Tibial artery (tissue), 4 donors: ENCODE measurements around the gene MBNL2.

Experiments used
- DNase-seq, 2 donors: peaks; one replicate each; pipeline ENCODE4 v3.0.0-alpha.2; 2019
- H3K27ac ChIP-seq, 2 donors: fragments of 200-600 bp; sonication (generic) in 1 of 2; 1 replicate in 1 of 2; 2 replicates in 1 of 2; pipeline ENCODE4 v1.5.1; 2018 to 2019; ENCODE audit warnings: mild to moderate bottlenecking in 1 of 2
- H3K27me3 ChIP-seq, 2 donors: fragments of 200-600 bp; sonication (generic) in 1 of 2; one replicate each; pipeline versions ENCODE4 v1.5.1 to v1.6.0; 2016 to 2019
- H3K36me3 ChIP-seq, 3 donors: fragments of 200-600 bp; sonication (generic) in 2 of 3; one replicate each; pipeline ENCODE4 v1.5.1; 2016 to 2019; ENCODE audit warnings: mild to moderate bottlenecking in 2 of 3
- H3K4me1 ChIP-seq, 4 donors: fragments of 200-600 bp; sonication (generic) in 2 of 4; 1 replicate in 3 of 4; 2 replicates in 1 of 4; pipeline ENCODE4 v1.5.1; 2016 to 2019
- H3K4me3 ChIP-seq, 2 donors: fragments of 200-600 bp; sonication (generic) in 1 of 2; 1 replicate in 1 of 2; 2 replicates in 1 of 2; pipeline ENCODE4 v1.5.1; 2018 to 2019; ENCODE audit warnings: mild to moderate bottlenecking in 2 of 2
- H3K9me3 ChIP-seq, 3 donors: fragments of 200-600 bp; sonication (generic) in 1 of 3; one replicate each; pipeline ENCODE4 v1.5.1; 2016 to 2019
- CTCF ChIP-seq, 2 experiments: fragments of 200-600 bp in 1 of 2; fragments of 450-650 bp in 1 of 2; IDR thresholded peaks; one replicate each; pipeline ENCODE4 v1.5.1; 2017 to 2019; ENCODE audit warnings: antibody characterized with exemption in 2 of 2, mild to moderate bottlenecking in 1 of 2, moderate library complexity in 1 of 2
- intact Hi-C: fragments of 100-400 bp; cut with DNase I; formaldehyde crosslinking; loops from one replicate; pipeline ENCODE4 v1.15.0; 2023; ENCODE audit warnings: low total_unique reads

The MBNL2 gene

GRCh38 chr13:97318532-97318931 is 96.4 kb downstream of the MBNL2 start:
- peak overlapping the region in 1 of 2 donors; percentile 17 for H3K27ac ChIP-seq
- TF ChIP-seq CTCF (IDR thresholded peaks at IDR 0.05) = no peak
- no peaks in the 10 kb centered on the region for H3K36me3 ChIP-seq
- H3K4me3 ChIP-seq = no peak overlapping the region
- H3K27me3 ChIP-seq = no peaks in the 10 kb centered on the region
- H3K9me3 ChIP-seq = no peaks in the 10 kb centered on the region
- DNase-seq = no peak
- peaks cover 0 to 81% (median 36%) of the 10 kb centered on the region in 4 donors for H3K4me1 ChIP-seq
- intact Hi-C loops = no loop called here

- Histone ChIP-seq H3K4me3 (no peak overlapping the region), H3K27ac (peak overlapping the region in 1 of 2 donors; percentile 17), H3K36me3 (no peaks in the 10 kb centered on the region), H3K4me1 (peaks cover 0 to 80% (median 35%) of the 10 kb centered on the region in 4 donors), H3K27me3 (no peaks in the 10 kb centered on the region), H3K9me3 (no peaks in the 10 kb centered on the region)
- no peak for DNase-seq
- TF ChIP-seq CTCF (IDR thresholded peaks at IDR 0.05) = no peak
- intact Hi-C loops = no loop called here
Observed at GRCh38 chr13:97319113-97319720, 97.1 kb downstream of the MBNL2 start.

GRCh38 chr13:97321101-97321500 is 99.0 kb downstream of the MBNL2 start:
- Histone ChIP-seq H3K4me1 (peaks cover 0 to 76% (median 30%) of the 10 kb centered on the region in 4 donors), H3K4me3 (no peak overlapping the region), H3K27ac (peak overlapping the region in 1 of 2 donors; percentile 29), H3K9me3 (no peaks in the 10 kb centered on the region), H3K27me3 (no peaks in the 10 kb centered on the region), H3K36me3 (no peaks in the 10 kb centered on the region)
- intact Hi-C loops = no loop called here
- no peak for TF ChIP-seq CTCF (IDR thresholded peaks at IDR 0.05)
- DNase-seq = no peak

- H3K4me1 ChIP-seq = peaks cover 0 to 76% (median 27%) of the 10 kb centered on the region in 4 donors
Observed at GRCh38 chr13:97321616-97322321, 99.6 kb downstream of the MBNL2 start.

GRCh38 chr13:97322740-97323342 is 100.7 kb downstream of the MBNL2 start:
- intact Hi-C loops = no loop called here
- H3K4me3 ChIP-seq = no peak overlapping the region
- H3K27me3 ChIP-seq = no peaks in the 10 kb centered on the region
- no peak for DNase-seq
- no peaks in the 10 kb centered on the region for H3K36me3 ChIP-seq
- TF ChIP-seq CTCF (IDR thresholded peaks at IDR 0.05) = no peak
- no peak overlapping the region for H3K27ac ChIP-seq
- no peaks in the 10 kb centered on the region for H3K9me3 ChIP-seq
- peaks cover 0 to 81% (median 24%) of the 10 kb centered on the region in 4 donors for H3K4me1 ChIP-seq

More at GRCh38 chr13:97321616-97322321, 99.6 kb downstream of the MBNL2 start:
- Histone ChIP-seq H3K27ac (peak overlapping the region in 1 of 2 donors; percentile 29), H3K9me3 (no peaks in the 10 kb centered on the region), H3K36me3 (no peaks in the 10 kb centered on the region), H3K4me3 (no peak overlapping the region), H3K27me3 (no peaks in the 10 kb centered on the region)
- TF ChIP-seq CTCF (IDR thresholded peaks at IDR 0.05) = no peak
- no peak for DNase-seq
- intact Hi-C loops = no loop called here
